Activated naive CD8-positive, alpha-beta T cell treated with anti-CD3 and anti-CD28 coated beads for 36 hours (primary cell): ENCODE data around the gene CD34. TPM values are rescaled to one million over a fixed set of nuclear protein-coding genes. Genes with fewer than 3 reads are reported as not detected.

Experiments used
- DNase-seq: peaks from one replicate; pipeline ENCODE4 v3.0.0; 2021
- H3K27ac Mint-ChIP-seq: one replicate; pipeline ENCODE4 v1.8.0; 2022; ENCODE audit warnings: mild to moderate bottlenecking, moderate library complexity, mixed read lengths
- H3K27me3 Mint-ChIP-seq: one replicate; pipeline ENCODE4 v1.8.0; 2022; ENCODE audit warnings: mild to moderate bottlenecking, mixed read lengths
- H3K36me3 Mint-ChIP-seq: one replicate; pipeline ENCODE4 v1.8.0; 2021; ENCODE audit warnings: mild to moderate bottlenecking, mixed read lengths
- H3K4me1 Mint-ChIP-seq: one replicate; pipeline ENCODE4 v1.8.0; 2021; ENCODE audit warnings: mixed read lengths
- H3K4me3 Mint-ChIP-seq: one replicate; pipeline ENCODE4 v1.8.0; 2022; ENCODE audit warnings: mild to moderate bottlenecking, moderate library complexity, mixed read lengths
- H3K9me3 Mint-ChIP-seq: one replicate; pipeline ENCODE4 v1.8.0; 2022; ENCODE audit warnings: mixed read lengths
- total RNA-seq, 2 experiments: library from RNA; stranded (reverse); gene quantifications; one replicate each; pipeline ENCODE4 v1.2.3, GENCODE V29; 2021

Gene CD34
- total RNA-seq, 2 experiments from 2014 or later, result 0.02 TPM; not detected in 1

DNA sequence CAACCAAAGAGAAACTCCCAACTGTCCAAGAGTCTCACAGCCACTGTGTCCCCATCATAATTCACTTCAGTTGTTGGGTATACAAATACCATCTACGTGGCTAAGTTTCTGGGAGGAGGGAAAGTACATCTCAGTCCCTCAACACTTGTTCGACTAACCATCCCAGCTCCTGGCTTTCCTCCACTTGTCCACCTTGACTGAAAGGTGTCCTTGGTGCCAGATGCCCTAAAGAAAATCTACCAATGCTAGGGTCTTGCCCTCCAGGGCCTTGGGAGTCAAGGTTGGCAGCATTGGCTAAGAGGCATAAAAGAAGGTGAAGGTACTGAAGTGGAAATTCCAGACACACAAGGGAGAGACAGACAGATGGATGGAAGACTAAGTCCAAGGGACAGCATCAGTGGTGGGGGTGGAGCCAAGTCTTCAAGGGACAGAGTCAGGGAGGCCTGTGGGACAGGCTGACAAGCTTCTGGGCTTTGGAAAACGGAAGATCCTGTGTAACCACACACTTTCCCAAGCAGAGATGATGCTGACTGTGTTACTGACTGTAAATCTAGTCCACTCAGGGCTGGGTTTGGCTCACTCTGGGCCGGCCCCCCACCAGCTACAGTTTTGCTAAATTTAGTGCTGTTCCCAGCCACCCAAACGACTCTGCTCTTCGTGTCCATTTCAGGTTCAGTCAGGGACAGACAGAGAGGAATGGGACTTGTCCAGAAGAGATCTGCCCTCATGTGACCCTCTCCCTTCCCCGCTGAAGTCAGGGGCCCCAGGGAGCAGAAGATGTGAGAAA is 60.1 kb downstream of the CD34 start:
- no peak overlapping the region for H3K4me3 Mint-ChIP-seq
- peaks cover 59% of the 10 kb centered on the region for H3K4me1 Mint-ChIP-seq
- no peaks in the 10 kb centered on the region for H3K9me3 Mint-ChIP-seq
- peaks cover 36% of the 10 kb centered on the region for H3K36me3 Mint-ChIP-seq
- peak overlapping the region; percentile 39 for H3K27ac Mint-ChIP-seq
- no peaks in the 10 kb centered on the region for H3K27me3 Mint-ChIP-seq
- no peak for DNase-seq

DNA sequence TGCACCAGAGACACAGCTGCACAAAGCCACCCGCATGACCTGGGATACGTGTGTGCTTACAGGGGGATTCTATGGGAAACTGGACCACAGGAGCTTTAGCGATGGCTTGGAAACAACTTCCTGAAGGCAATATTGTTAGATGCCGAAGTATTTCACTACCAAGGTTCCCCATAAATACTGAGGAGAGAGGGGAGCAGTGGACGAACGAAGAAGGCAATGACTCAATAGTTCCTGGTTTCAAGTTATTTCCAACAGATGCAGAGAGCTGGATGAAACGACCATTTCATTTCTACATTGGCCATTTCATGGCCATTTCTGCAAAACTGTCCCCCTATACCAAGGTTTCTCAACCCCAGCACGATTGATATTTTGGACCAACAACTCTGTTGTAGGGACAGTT is 61.3 kb downstream of the CD34 start:
- Mint-ChIP-seq H3K4me3 (no peak overlapping the region), H3K9me3 (no peaks in the 10 kb centered on the region), H3K27me3 (no peaks in the 10 kb centered on the region), H3K36me3 (peaks cover 33% of the 10 kb centered on the region), H3K4me1 (peaks cover 57% of the 10 kb centered on the region), H3K27ac (peak overlapping the region; percentile 5)
- DNase-seq, result no peak

DNA sequence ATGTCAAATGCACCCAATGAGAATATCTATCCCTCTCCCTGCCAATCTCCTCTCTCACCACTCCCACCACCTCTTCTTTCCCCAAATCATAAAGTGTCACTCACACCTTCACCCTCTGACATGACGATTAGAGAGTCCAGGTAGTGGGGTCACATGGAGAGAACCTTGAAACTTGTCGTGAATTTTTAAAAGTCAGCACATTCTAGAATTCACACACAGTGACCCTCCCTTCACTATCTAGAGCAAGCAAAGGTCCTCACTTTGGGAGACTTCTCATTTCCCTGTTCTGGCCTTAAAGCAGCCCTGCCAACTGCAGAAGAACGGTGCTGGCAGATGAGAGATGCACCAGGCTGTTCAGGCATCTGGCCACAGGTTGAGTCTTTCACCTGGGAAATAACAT is 61.9 kb downstream of the CD34 start:
- peaks cover 37% of the 10 kb centered on the region for H3K36me3 Mint-ChIP-seq
- DNase-seq, result no peak
- H3K27me3 Mint-ChIP-seq, result no peaks in the 10 kb centered on the region
- no peak overlapping the region for H3K4me3 Mint-ChIP-seq
- H3K4me1 Mint-ChIP-seq, result peaks cover 60% of the 10 kb centered on the region
- H3K27ac Mint-ChIP-seq, result peak overlapping the region; percentile 49
- no peaks in the 10 kb centered on the region for H3K9me3 Mint-ChIP-seq

DNA sequence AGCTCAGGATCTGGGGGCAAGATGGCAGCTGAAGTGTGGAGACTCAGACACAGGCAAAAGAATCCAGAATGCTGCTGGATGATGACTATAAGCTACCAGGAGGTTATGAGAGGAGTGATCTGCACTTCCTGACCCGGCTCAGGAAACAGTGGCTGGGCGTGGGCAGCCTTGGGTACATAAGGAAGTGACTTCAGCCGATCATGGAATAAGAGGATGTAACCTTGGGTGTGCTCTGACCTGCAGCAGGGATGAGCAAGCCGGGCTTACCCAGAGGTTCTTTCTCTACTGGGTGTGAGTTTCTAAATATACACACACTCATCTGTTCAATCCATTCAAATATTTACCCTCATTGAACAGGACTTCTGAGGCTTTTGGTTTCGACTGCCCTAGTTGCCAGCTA is 62.7 kb downstream of the CD34 start:
- Mint-ChIP-seq H3K27me3 (no peaks in the 10 kb centered on the region), H3K36me3 (peaks cover 38% of the 10 kb centered on the region), H3K9me3 (no peaks in the 10 kb centered on the region), H3K27ac (peak overlapping the region; percentile 79), H3K4me3 (peak overlapping the region; percentile 8), H3K4me1 (peaks cover 58% of the 10 kb centered on the region)
- DNase-seq, result peak; percentile 52

DNA sequence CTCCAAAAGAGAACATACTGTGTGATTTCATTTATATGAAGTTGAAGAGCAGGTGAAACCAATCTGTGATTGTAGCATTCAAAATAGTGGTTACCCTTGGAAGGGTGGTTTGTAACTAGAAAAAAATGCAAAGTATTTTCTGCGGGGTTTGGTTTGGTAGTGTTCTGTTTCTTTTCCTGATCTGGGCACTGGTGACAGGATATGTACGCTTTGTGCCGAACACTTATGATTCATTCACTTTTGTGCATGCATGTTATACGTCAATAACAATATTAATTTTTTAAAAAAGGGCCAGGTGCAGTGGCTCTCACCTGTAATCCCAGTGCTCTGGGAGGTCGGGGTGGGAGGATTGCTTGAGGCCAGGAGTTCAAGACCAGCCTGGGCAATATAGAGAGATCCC is 63.8 kb downstream of the CD34 start:
- H3K27me3 Mint-ChIP-seq, result no peaks in the 10 kb centered on the region
- H3K27ac Mint-ChIP-seq, result no peak overlapping the region
- no peak for DNase-seq
- H3K9me3 Mint-ChIP-seq, result no peaks in the 10 kb centered on the region
- H3K36me3 Mint-ChIP-seq, result peaks cover 30% of the 10 kb centered on the region
- H3K4me1 Mint-ChIP-seq, result peaks cover 52% of the 10 kb centered on the region
- no peak overlapping the region for H3K4me3 Mint-ChIP-seq

DNA sequence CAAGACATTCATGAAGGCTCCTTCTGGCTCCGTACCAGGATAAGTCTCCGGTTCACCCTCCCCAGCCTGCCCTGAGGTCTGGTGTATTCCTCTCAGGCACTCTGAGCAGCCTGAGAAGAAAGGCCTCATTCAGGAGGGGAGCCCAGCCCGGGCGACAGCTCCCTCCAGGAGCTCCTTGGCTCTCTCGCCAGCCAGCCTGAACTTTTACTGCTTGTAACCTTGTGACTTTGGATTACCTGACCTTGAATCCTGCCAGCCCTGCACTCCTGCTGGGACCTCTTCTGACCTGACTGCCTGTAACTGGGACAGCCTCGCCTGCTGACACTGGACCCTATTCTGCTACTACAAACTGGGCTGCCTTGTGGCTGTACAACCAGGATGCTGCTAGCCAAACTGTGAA is 65.8 kb downstream of the CD34 start:
- peaks cover 44% of the 10 kb centered on the region for H3K4me1 Mint-ChIP-seq
- H3K4me3 Mint-ChIP-seq, result no peak overlapping the region

DNA sequence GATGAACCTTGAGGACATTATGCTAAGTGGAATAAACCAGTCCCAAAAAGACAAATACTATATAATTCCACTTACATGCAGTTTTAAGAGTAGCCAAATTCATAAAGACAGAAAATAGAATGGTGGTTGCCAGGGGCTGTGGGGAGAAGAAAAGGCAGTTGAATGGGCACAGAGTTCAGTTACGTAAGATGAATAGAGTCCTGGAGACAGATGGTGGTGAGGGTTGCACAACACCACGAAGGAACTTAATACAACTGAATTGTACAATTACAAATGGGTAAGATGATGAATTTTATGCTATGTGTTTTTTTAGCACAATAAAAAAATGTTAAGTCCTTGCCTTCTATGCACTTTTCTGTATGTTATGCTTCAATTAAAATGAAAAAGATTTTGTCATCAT is 66.6 kb downstream of the CD34 start:
- H3K27me3 Mint-ChIP-seq, result no peaks in the 10 kb centered on the region
- no peak for DNase-seq
- peaks cover 40% of the 10 kb centered on the region for H3K4me1 Mint-ChIP-seq
- no peak overlapping the region for H3K27ac Mint-ChIP-seq
- no peaks in the 10 kb centered on the region for H3K9me3 Mint-ChIP-seq
- peaks cover 20% of the 10 kb centered on the region for H3K36me3 Mint-ChIP-seq
- no peak overlapping the region for H3K4me3 Mint-ChIP-seq

More for the DNA sequence above, 65.8 kb downstream of the CD34 start:
- H3K27me3 Mint-ChIP-seq, result no peaks in the 10 kb centered on the region
- H3K36me3 Mint-ChIP-seq, result peaks cover 20% of the 10 kb centered on the region
- H3K9me3 Mint-ChIP-seq, result no peaks in the 10 kb centered on the region
- DNase-seq, result no peak
- H3K27ac Mint-ChIP-seq, result no peak overlapping the region

DNA sequence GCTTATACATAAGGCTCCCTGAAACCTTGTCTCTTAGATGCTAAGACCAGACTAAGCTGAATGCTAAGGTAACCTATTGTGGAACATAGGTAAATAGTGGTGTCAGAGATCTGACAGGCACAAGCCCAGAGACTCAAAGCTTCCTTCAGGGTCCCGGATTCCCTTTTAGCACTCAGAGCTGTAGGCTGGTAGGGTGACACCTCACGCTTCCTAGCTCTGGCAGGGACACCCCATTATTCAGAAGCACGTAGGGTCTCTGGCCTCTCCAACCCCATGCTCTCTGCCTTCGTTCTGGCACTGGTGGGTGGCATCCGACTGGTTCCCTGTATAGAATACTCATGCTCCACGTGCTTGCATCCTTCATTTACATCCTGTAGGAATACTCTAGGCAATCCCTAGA is 68.4 kb downstream of the CD34 start:
- H3K27ac Mint-ChIP-seq, result no peak overlapping the region
- no peak for DNase-seq
- H3K9me3 Mint-ChIP-seq, result peaks cover 3% of the 10 kb centered on the region
- peaks cover 17% of the 10 kb centered on the region for H3K36me3 Mint-ChIP-seq
- H3K4me3 Mint-ChIP-seq, result no peak overlapping the region
- no peaks in the 10 kb centered on the region for H3K27me3 Mint-ChIP-seq
- H3K4me1 Mint-ChIP-seq, result peaks cover 42% of the 10 kb centered on the region

DNA sequence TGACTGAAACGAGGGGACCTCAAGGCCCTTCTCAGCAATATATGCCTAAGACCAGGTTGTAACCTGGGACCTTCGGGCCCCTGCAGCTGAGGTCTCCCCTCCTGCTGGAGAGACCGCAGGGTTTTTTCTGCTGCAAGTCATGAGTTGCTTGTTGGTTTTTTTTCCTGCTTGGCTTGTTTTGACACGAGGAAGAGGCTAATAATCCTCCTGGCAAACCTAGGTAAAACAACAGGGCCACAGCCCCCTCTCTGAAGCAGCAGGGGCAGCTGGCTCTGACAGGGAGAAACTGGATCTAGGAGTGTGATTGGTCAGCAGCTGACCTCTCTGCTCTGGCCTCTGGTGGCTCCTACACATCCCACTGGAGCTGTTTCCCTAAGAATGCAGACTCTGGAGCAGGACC is 69.0 kb downstream of the CD34 start:
- H3K27ac Mint-ChIP-seq, result no peak overlapping the region
- H3K36me3 Mint-ChIP-seq, result peaks cover 17% of the 10 kb centered on the region
- no peak overlapping the region for H3K4me3 Mint-ChIP-seq
- no peak for DNase-seq
- H3K27me3 Mint-ChIP-seq, result no peaks in the 10 kb centered on the region
- peaks cover 44% of the 10 kb centered on the region for H3K4me1 Mint-ChIP-seq
- H3K9me3 Mint-ChIP-seq, result peaks cover 3% of the 10 kb centered on the region

DNA sequence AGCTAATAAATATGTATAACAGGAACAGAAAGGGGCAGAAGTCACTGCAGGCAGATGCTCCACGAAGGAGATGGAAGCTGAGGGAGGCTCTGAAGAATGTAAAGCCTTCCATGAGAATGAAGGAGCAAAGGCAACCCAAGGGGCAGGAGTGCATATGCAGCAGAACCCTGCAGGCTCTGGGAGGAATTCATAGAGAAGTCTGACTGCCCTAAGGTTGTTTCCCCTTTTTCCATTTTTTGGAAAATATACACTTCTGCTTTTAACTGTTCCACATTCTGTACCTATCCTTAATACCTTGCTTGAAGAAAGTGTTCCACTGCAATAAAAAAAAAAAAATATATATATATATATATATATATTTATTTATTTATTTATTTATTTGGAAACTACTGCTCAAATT is 69.6 kb downstream of the CD34 start:
- Mint-ChIP-seq H3K27me3 (no peaks in the 10 kb centered on the region), H3K27ac (no peak overlapping the region), H3K4me1 (peaks cover 48% of the 10 kb centered on the region), H3K9me3 (peaks cover 3% of the 10 kb centered on the region), H3K4me3 (no peak overlapping the region), H3K36me3 (peaks cover 19% of the 10 kb centered on the region)
- no peak for DNase-seq

DNA sequence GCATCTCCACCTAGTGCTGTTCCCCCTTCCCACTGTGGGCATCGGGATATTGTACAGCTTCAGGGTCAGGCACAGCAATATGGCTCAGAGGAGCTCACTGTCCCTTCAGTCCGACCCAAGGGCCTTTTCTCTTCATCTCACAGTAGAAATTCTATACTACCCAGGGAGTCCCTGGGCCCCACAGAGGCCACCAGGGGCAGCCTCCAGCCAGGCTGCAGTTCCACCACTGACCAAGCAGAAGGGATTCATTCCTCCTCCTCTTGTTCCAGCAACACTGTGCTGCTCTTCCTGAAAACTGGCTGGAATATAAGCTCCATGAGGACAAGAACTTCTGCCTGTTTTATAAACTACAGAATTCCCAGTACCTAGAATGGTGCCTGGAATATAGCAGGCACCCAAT is 70.5 kb downstream of the CD34 start:
- Mint-ChIP-seq H3K4me3 (no peak overlapping the region), H3K27me3 (no peaks in the 10 kb centered on the region), H3K9me3 (peaks cover 3% of the 10 kb centered on the region), H3K27ac (no peak overlapping the region), H3K36me3 (peaks cover 24% of the 10 kb centered on the region), H3K4me1 (peaks cover 54% of the 10 kb centered on the region)
- no peak for DNase-seq

DNA sequence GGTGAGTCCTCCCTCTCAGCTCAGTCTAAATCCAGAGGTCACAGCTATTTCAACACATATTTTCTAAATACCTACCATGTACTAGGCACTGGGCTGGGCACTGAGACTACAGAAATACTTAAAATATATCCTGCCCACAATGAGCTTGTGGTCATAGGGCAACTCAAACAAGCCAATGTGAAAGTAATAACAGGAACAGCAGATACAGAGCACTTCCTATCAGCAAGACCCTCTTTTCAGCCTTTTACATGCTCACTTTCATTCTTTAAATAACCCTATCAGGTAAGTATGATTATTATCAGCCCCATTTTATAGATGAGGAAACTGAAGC is 71.9 kb downstream of the CD34 start:
- Mint-ChIP-seq H3K27ac (peak overlapping the region; percentile 60), H3K36me3 (peaks cover 33% of the 10 kb centered on the region), H3K4me1 (peaks cover 59% of the 10 kb centered on the region), H3K27me3 (no peaks in the 10 kb centered on the region), H3K9me3 (peaks cover 3% of the 10 kb centered on the region), H3K4me3 (no peak overlapping the region)
- DNase-seq, result no peak

DNA sequence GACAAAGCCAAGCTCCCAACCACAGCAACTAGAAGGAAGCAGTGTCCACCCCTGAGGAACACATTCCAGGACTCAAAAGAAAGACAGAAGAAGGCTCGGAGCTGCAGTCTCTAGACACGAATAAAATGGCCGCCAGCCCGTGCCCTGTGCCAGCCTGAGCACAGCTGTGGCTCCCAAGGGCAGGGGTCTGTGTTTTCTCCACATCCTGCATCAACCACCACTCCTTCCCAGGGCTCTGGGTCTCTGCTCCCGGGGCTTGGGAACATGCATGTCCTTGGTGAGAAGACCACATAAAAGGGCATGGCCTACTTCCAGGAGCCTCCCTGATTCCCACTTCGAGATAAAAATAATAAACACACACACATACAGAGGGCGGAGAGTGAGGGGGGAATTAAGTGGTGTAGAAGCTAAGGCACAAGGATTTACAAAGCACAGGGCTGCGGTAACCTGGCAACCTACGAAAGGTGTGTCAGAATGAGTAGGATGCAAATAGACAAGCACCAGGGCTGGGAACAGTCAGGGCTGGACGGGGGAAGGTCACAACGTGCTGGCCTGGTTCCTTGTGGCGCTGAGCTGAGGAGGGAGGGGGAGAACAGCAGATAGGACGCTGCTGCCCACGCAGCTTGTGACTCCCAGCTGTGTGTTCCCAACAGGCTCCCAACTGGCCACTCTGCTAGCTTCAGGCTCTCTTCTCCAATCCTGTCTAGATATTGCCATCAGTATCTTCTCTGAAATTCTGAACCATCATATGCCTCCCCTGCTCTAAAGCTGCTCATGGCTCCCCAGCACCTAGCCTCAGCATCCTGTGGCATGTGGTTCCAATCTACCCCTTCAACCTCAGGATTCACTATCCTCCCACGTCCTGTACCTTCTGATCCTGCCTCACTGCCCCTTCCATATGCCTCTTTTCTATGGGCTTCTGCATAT is 72.5 kb downstream of the CD34 start:
- DNase-seq, result no peak
- Mint-ChIP-seq H3K27me3 (no peaks in the 10 kb centered on the region), H3K4me3 (no peak overlapping the region), H3K9me3 (peaks cover 3% of the 10 kb centered on the region), H3K27ac (peak overlapping the region; percentile 60), H3K36me3 (peaks cover 34% of the 10 kb centered on the region), H3K4me1 (peaks cover 62% of the 10 kb centered on the region)

DNA sequence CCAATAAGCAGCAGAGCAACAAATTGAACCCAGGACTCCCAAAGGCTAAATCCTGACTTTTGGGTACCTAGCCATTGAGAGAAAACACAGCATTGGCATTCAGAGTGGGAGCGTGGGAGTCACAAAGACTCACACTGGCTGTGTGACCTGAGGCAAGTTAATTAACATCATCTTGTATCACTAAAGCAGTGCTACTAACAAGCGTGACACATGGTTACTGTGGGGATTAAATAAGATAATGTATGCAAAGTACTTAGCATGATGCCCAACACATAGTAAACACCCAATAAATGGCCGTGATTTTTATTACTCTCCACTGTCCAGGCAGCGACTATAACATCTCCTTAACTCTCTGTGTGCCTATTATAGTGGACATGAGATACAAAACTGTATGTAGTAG is 73.3 kb downstream of the CD34 start:
- DNase-seq, result no peak
- no peak overlapping the region for H3K4me3 Mint-ChIP-seq
- H3K27ac Mint-ChIP-seq, result peak overlapping the region; percentile 23
- peaks cover 66% of the 10 kb centered on the region for H3K4me1 Mint-ChIP-seq
- H3K36me3 Mint-ChIP-seq, result peaks cover 35% of the 10 kb centered on the region
- H3K9me3 Mint-ChIP-seq, result peaks cover 3% of the 10 kb centered on the region
- no peaks in the 10 kb centered on the region for H3K27me3 Mint-ChIP-seq

DNA sequence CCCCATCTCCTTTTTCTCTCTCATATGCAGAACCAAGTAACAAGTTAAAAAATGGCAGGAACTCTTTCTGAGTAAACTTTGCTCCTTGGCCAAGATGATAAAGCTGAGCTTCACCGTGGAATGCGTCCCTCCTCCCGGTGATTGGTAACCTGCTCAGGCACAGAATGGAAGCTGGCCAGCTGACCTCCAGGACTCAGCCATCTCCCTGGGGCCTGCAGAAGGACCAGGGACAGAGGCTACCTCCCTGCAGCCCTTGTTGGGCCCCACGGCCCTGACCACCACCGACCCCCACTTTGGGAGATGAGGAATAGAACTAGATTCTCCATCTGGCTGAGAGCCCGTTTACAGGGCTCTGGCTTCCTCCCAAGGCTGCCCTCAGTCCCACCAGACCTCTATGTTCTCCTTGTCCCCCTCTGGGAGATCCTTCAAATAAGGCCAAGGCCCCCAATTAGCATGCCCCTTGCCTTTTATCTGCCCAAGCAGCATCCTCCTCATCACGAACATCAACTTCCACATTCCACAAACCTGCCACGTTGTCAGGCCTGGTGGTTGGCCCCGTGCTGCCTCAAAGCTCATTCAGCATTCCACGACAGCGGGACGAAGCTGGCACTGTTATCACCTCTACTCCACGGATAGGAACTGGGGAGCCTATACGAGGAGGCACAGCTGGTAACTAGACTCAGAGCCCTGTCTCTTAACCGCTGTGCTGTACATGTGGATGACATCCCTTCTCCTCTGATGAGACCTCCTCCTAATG is 74.2 kb downstream of the CD34 start:
- no peaks in the 10 kb centered on the region for H3K27me3 Mint-ChIP-seq
- peaks cover 35% of the 10 kb centered on the region for H3K36me3 Mint-ChIP-seq
- H3K27ac Mint-ChIP-seq, result peak overlapping the region; percentile 18
- H3K9me3 Mint-ChIP-seq, result peaks cover 3% of the 10 kb centered on the region
- no peak for DNase-seq
- H3K4me3 Mint-ChIP-seq, result no peak overlapping the region
- H3K4me1 Mint-ChIP-seq, result peaks cover 71% of the 10 kb centered on the region
